Transverse colon (tissue), 3 donors: ENCODE results near the gene CHMP6.

ENCODE experiments used
- CTCF ChIP-seq, 5 experiments: fragments of 200-600 bp in 3 of 5; fragments of 450-650 bp in 2 of 5; sonication (generic) in 3 of 5; IDR thresholded peaks; 1 replicate in 2 of 5; 2 replicates in 3 of 5; pipeline ENCODE4 v1.5.1; 2016 to 2017; ENCODE audit warnings: antibody characterized with exemption in 5 of 5, inconsistent platforms in 3 of 5, mild to moderate bottlenecking in 2 of 5, moderate library complexity in 1 of 5
- EP300 ChIP-seq: sonication (generic); formaldehyde crosslinking; IDR thresholded peaks from one replicate; pipeline ENCODE4 v1.6.1; 2017; ENCODE audit warnings: antibody characterized with exemption, low read depth
- POLR2A ChIP-seq: fragments of 450-650 bp; IDR thresholded peaks from one replicate; pipeline ENCODE4 v1.6.1; 2016; ENCODE audit warnings: antibody characterized with exemption, mild to moderate bottlenecking, moderate library complexity

GRCh38 chr17:80952291-80952690 lies 39.4 kb upstream of the CHMP6 start:
- no peak for TF ChIP-seq CTCF (IDR thresholded peaks at IDR 0.05)
- TF ChIP-seq POLR2A = no peak
- TF ChIP-seq EP300 = no peak
